Measurements from ENCODE around the gene TIMM23. TPM values are rescaled to one million over a fixed set of nuclear protein-coding genes. Genes with fewer than 3 reads are reported as not detected.
"Not testable (repeated sequence)": the region's sequence is repeated elsewhere in the genome, so short reads cannot be mapped to it uniquely, and the experiment has no call there.

TIMM23 gene
- polyA plus RNA-seq, 3 donors: 17.2 to 72.1 (median 71.2) TPM

DNA sequence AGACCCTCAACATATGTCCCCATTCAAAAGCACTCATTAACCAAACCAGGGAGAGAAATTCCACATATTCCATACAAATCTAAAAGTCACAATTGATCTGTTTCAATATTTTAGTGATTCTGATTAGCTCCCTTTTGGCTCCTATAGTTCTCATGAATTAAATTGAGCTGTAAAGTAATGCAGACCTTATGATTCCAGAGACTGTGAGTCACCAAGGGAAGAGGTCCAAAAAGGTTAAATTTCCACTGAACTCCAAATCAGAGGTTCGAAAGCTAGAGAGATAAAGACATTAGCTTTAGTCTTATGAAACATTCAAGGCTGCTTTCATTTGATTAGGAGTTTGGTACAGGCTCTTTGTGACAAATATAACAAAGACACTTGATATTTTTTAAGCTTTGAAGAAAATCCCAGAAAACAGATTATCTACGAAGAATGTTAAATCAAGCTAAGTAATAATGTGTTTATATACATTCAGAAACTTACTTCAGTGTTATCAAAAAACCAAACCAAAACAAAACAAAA is 33.1 kb upstream of the TIMM23 start:
- H4K20me1 ChIP-seq (ENCODE audit: insufficient read depth, low read length); H3K9me3 ChIP-seq (replicated peaks in 1 of 2; ENCODE audit: control insufficient read depth in 1 of 2, insufficient read depth in 1 of 2, low read length in 2 of 2); H3K27me3 ChIP-seq (ENCODE audit: control insufficient read depth in 2 of 2, insufficient read depth in 2 of 2, low read length in 2 of 2); H3K79me2 ChIP-seq (ENCODE audit: insufficient read depth, low read length); H3K4me2 ChIP-seq (replicated peaks; ENCODE audit: extremely low read depth, low read length, poor library complexity, severe bottlenecking); H3K9ac ChIP-seq (ENCODE audit: insufficient read depth, low read length, poor library complexity, severe bottlenecking); H3K36me3 ChIP-seq (replicated peaks in 1 of 2; ENCODE audit: control insufficient read depth in 1 of 2, insufficient read depth in 2 of 2, low read length in 2 of 2); DNase-seq; H3K4me1 ChIP-seq (ENCODE audit: control insufficient read depth in 1 of 2, insufficient read depth in 2 of 2, low read length in 2 of 2); H3K27me3 Mint-ChIP-seq (ENCODE audit: low read depth in 3 of 3); H3K27ac ChIP-seq (ENCODE audit: low read depth in 1 of 2, low read length in 2 of 2); H3K9me3 Mint-ChIP-seq; H2AFZ ChIP-seq (ENCODE audit: insufficient read depth, low read depth, low read length, poor library complexity, severe bottlenecking); H3K27ac Mint-ChIP-seq; H3K4me3 Mint-ChIP-seq; H3K4me1 Mint-ChIP-seq; H3K4me3 ChIP-seq (replicated peaks in 1 of 3; ENCODE audit: low read depth in 2 of 3, low read length in 3 of 3); intact Hi-C loops (cut with micrococcal nuclease): not testable (repeated sequence)
- H3K36me3 Mint-ChIP-seq: peaks cover 22 to 24% of the 10 kb centered on the region in 2 donors
- no CpG with 5 or more reads among the region's 2 CpGs for WGBS (ENCODE audit: insufficient coverage)

DNA sequence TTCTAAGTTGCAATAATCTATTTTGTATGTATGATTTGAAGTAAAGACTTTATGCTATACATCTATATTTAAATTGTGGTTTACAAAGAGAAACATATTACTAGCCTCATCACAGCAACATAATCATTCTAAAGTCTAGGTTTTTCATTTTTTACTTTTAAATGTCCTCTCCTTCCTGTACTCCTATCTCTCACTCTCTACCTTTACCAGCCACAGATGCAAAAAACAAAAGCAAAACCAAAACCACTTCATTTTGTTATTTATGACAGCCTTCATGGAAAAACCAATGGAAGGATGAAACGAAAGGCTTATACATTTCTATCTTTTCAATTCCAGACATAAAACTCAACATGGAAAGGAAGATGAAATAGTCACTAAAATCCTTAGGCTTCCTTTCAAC is 31.1 kb upstream of the TIMM23 start:
- H3K27me3 Mint-ChIP-seq (ENCODE audit: low read depth in 3 of 3); H3K79me2 ChIP-seq (ENCODE audit: insufficient read depth, low read length); H3K27ac ChIP-seq (ENCODE audit: low read depth in 1 of 2, low read length in 2 of 2); H3K4me3 Mint-ChIP-seq; H3K9ac ChIP-seq (ENCODE audit: insufficient read depth, low read length, poor library complexity, severe bottlenecking); H4K20me1 ChIP-seq (ENCODE audit: insufficient read depth, low read length); H3K27ac Mint-ChIP-seq; H3K27me3 ChIP-seq (ENCODE audit: control insufficient read depth in 2 of 2, insufficient read depth in 2 of 2, low read length in 2 of 2); H3K4me1 ChIP-seq (ENCODE audit: control insufficient read depth in 1 of 2, insufficient read depth in 2 of 2, low read length in 2 of 2); H3K4me3 ChIP-seq (replicated peaks in 1 of 3; ENCODE audit: low read depth in 2 of 3, low read length in 3 of 3); DNase-seq; H2AFZ ChIP-seq (ENCODE audit: insufficient read depth, low read depth, low read length, poor library complexity, severe bottlenecking); H3K36me3 ChIP-seq (replicated peaks in 1 of 2; ENCODE audit: control insufficient read depth in 1 of 2, insufficient read depth in 2 of 2, low read length in 2 of 2); intact Hi-C loops (cut with micrococcal nuclease); H3K9me3 ChIP-seq (replicated peaks in 1 of 2; ENCODE audit: control insufficient read depth in 1 of 2, insufficient read depth in 1 of 2, low read length in 2 of 2); H3K4me1 Mint-ChIP-seq; H3K9me3 Mint-ChIP-seq; H3K4me2 ChIP-seq (replicated peaks; ENCODE audit: extremely low read depth, low read length, poor library complexity, severe bottlenecking): not testable (repeated sequence)
- no CpG with 5 or more reads among the region's 1 CpG for WGBS (ENCODE audit: insufficient coverage)
- H3K36me3 Mint-ChIP-seq: peaks cover 21 to 22% of the 10 kb centered on the region in 2 donors

DNA sequence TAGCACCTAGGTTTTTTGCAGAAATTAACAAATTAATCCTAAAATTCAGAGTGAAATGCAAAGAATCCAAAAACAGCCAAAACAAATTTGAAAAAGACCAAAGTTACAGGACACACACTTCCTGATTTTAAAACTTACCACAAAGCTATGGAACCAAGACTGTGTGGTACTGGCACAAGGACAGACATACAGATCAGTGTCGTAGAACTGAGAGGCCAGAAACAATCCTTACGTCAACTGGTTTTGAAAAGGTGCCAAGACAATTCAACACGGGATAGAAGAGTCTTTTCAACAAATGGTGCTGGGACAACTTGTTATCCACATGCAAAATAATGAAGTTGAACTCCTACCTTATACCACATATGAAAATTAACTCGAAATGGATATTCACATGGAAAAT is 26.8 kb upstream of the TIMM23 start:
- H3K27ac ChIP-seq (ENCODE audit: low read depth in 1 of 2, low read length in 2 of 2); H3K79me2 ChIP-seq (ENCODE audit: insufficient read depth, low read length); H3K4me1 ChIP-seq (ENCODE audit: control insufficient read depth in 1 of 2, insufficient read depth in 2 of 2, low read length in 2 of 2); H3K27me3 ChIP-seq (ENCODE audit: control insufficient read depth in 2 of 2, insufficient read depth in 2 of 2, low read length in 2 of 2); H3K4me3 Mint-ChIP-seq; H2AFZ ChIP-seq (ENCODE audit: insufficient read depth, low read depth, low read length, poor library complexity, severe bottlenecking); H3K9me3 Mint-ChIP-seq; H3K27me3 Mint-ChIP-seq (ENCODE audit: low read depth in 3 of 3); H3K4me3 ChIP-seq (replicated peaks in 1 of 3; ENCODE audit: low read depth in 2 of 3, low read length in 3 of 3); H4K20me1 ChIP-seq (ENCODE audit: insufficient read depth, low read length); H3K9ac ChIP-seq (ENCODE audit: insufficient read depth, low read length, poor library complexity, severe bottlenecking); intact Hi-C loops (cut with micrococcal nuclease); DNase-seq; H3K27ac Mint-ChIP-seq; H3K9me3 ChIP-seq (replicated peaks in 1 of 2; ENCODE audit: control insufficient read depth in 1 of 2, insufficient read depth in 1 of 2, low read length in 2 of 2); H3K4me1 Mint-ChIP-seq; H3K4me2 ChIP-seq (replicated peaks; ENCODE audit: extremely low read depth, low read length, poor library complexity, severe bottlenecking): not testable (repeated sequence)
- H3K36me3 ChIP-seq (replicated peaks in 1 of 2; ENCODE audit: control insufficient read depth in 1 of 2, insufficient read depth in 2 of 2, low read length in 2 of 2): peaks cover 0 to 17% of the 10 kb centered on the region in 2 donors
- peaks cover 21 to 33% of the 10 kb centered on the region in 2 donors for H3K36me3 Mint-ChIP-seq
- no CpG with 5 or more reads among the region's 4 CpGs for WGBS (ENCODE audit: insufficient coverage)

DNA sequence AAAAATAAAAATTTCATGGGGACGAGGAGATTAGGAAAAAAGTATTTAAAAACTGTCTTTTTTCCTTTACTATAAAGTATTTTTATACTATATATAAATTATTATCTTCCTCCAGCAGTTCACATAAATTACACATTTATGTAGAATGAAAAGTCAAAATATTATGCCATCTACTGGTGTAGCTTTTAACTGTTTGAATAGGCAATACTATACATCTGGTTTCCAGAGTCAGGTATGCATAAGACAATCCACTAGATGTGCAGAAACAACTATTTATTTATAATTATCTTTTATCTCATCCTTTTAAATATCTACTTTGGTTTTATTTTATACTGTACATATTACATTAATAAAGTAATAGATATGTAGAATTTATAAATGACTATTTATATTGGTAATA is 24.9 kb upstream of the TIMM23 start:
- H3K79me2 ChIP-seq (ENCODE audit: insufficient read depth, low read length); H2AFZ ChIP-seq (ENCODE audit: insufficient read depth, low read depth, low read length, poor library complexity, severe bottlenecking); H3K9ac ChIP-seq (ENCODE audit: insufficient read depth, low read length, poor library complexity, severe bottlenecking); H3K27ac Mint-ChIP-seq; H3K9me3 Mint-ChIP-seq; H3K4me2 ChIP-seq (replicated peaks; ENCODE audit: extremely low read depth, low read length, poor library complexity, severe bottlenecking); H3K4me1 Mint-ChIP-seq; H4K20me1 ChIP-seq (ENCODE audit: insufficient read depth, low read length); H3K4me3 Mint-ChIP-seq; H3K27me3 Mint-ChIP-seq (ENCODE audit: low read depth in 3 of 3); H3K27me3 ChIP-seq (ENCODE audit: control insufficient read depth in 2 of 2, insufficient read depth in 2 of 2, low read length in 2 of 2); H3K9me3 ChIP-seq (replicated peaks in 1 of 2; ENCODE audit: control insufficient read depth in 1 of 2, insufficient read depth in 1 of 2, low read length in 2 of 2); H3K4me1 ChIP-seq (ENCODE audit: control insufficient read depth in 1 of 2, insufficient read depth in 2 of 2, low read length in 2 of 2); intact Hi-C loops (cut with micrococcal nuclease); H3K4me3 ChIP-seq (replicated peaks in 1 of 3; ENCODE audit: low read depth in 2 of 3, low read length in 3 of 3); DNase-seq; H3K27ac ChIP-seq (ENCODE audit: low read depth in 1 of 2, low read length in 2 of 2): not testable (repeated sequence)
- H3K36me3 Mint-ChIP-seq: peaks cover 18 to 39% of the 10 kb centered on the region in 2 donors
- WGBS (ENCODE audit: insufficient coverage): no CpG with 5 or more reads among the region's 1 CpG
- H3K36me3 ChIP-seq (replicated peaks in 1 of 2; ENCODE audit: control insufficient read depth in 1 of 2, insufficient read depth in 2 of 2, low read length in 2 of 2): peaks cover 0 to 25% of the 10 kb centered on the region in 2 donors

Measured in CD14-positive monocyte (primary cell).